ENCODE results near the gene RAPGEF1.

DNA sequence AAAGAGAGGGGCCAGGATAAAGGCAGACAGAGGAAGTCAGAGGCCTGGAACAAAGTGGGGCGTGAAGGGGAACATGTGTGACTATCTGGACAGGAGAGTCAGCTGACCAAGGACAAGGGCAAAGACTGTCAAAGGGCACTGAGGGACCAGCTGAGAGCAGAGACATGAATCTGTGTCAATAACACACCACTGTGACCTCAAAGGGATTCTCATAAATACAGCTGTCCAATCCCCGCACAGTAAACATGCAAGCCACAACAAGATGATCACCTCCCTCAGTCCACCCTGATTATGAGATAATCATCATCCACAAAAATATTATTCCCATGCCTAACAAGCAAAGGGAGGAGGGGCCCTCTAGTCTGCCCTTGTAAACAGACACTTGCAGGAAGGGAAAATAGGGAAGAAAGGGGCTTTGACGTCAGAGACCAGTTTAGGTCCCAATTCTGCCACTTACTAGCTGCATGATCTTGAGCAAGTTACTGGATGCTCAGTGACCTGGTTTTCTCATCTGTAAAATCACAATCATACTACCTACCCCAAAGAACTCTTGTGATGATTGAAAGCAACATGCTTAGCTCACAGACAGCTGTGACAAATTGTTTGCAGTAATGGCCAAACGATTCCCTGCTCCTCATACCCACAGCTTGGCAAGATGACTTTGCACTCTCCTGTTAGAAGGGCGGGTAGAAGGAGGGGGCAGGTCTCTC is 41.8 kb downstream of the RAPGEF1 start:
- TF ChIP-seq, protein P1, sequence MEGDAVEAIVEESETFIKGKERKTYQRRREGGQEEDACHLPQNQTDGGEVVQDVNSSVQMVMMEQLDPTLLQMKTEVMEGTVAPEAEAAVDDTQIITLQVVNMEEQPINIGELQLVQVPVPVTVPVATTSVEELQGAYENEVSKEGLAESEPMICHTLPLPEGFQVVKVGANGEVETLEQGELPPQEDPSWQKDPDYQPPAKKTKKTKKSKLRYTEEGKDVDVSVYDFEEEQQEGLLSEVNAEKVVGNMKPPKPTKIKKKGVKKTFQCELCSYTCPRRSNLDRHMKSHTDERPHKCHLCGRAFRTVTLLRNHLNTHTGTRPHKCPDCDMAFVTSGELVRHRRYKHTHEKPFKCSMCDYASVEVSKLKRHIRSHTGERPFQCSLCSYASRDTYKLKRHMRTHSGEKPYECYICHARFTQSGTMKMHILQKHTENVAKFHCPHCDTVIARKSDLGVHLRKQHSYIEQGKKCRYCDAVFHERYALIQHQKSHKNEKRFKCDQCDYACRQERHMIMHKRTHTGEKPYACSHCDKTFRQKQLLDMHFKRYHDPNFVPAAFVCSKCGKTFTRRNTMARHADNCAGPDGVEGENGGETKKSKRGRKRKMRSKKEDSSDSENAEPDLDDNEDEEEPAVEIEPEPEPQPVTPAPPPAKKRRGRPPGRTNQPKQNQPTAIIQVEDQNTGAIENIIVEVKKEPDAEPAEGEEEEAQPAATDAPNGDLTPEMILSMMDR (IDR thresholded peaks at IDR 0.05; ENCODE audit: poor library complexity), result no peak
- no peak for TF ChIP-seq EZH2phosphoT487 (IDR thresholded peaks at IDR 0.05; ENCODE audit: low read depth, severe bottlenecking, unreplicated experiment)
- TF ChIP-seq EZH2 (IDR thresholded peaks at IDR 0.05; ENCODE audit: borderline replicate concordance), result no peak

Measured in hepatocyte (in vitro differentiated cells).